IMR-90 (cell line): Measurements from ENCODE around the gene RNASE12. TPM values are rescaled to one million over a fixed set of nuclear protein-coding genes. Genes with fewer than 3 reads are reported as not detected.

ENCODE experiments used
- ATAC-seq: fragments of 200-7000 bp; cut with Tn5 transposase; 2 replicates; pipeline ENCODE4 v1.9.1; 2020; ENCODE audit warnings: low read depth, mild to moderate bottlenecking, moderate library complexity
- BruUV-seq: library from RNA; stranded (reverse); fragments of 400-500 nt; replicated peaks from 2 replicates; lab custom pipeline; 2021; lab: Mats Ljungman, UMichigan
- CTCF ChIA-PET: fragments of 300-600 bp; formaldehyde crosslinking; extraction: SDS; loops from one replicate; lab custom pipeline; 2021; ENCODE audit warnings: antibody characterized with exemption; lab: Yijun Ruan, JAX
- POLR2A ChIA-PET: fragments of 300-600 bp; sonication (Branson Sonifier 250); formaldehyde crosslinking; loops from one replicate; lab custom pipeline; 2022; ENCODE audit warnings: antibody characterized with exemption; ENCODE audit not compliant: unreplicated experiment; lab: Charles Lee
- DNase-seq: peaks from one replicate; pipeline ENCODE4 v3.0.0; 2013
- H2AFZ ChIP-seq: replicated peaks from 2 replicates; pipeline ENCODE3; 2013; ENCODE audit warnings: low read length, mild to moderate bottlenecking; ENCODE audit not compliant: poor library complexity
- H2AK5ac ChIP-seq: 2 replicates; pipeline ENCODE4 v1.6.1; 2013; ENCODE audit warnings: low read depth, low read length, inconsistent platforms
- H2AK9ac ChIP-seq: replicated peaks from 2 replicates; pipeline ENCODE3; 2013; ENCODE audit warnings: mild to moderate bottlenecking, low read depth, low read length, moderate library complexity; ENCODE audit not compliant: poor library complexity
- H2BK120ac ChIP-seq: 2 replicates; pipeline ENCODE4 v1.6.1; 2013; ENCODE audit warnings: low read depth, low read length, inconsistent platforms
- H2BK15ac ChIP-seq: 3 replicates; pipeline ENCODE4 v1.6.1; 2013; ENCODE audit warnings: low read depth, low read length, inconsistent platforms
- H2BK20ac ChIP-seq: 2 replicates; pipeline ENCODE4 v1.6.1; 2013; ENCODE audit warnings: low read depth, mild to moderate bottlenecking, inconsistent platforms, low read length, moderate library complexity
- H2BK5ac ChIP-seq: 2 replicates; pipeline ENCODE4 v1.6.1; 2013; ENCODE audit warnings: mild to moderate bottlenecking, low read depth, low read length, inconsistent platforms; ENCODE audit not compliant: poor library complexity, severe bottlenecking
- H3K14ac ChIP-seq: replicated peaks from 2 replicates; pipeline ENCODE4 v1.6.1; 2013; ENCODE audit warnings: low read depth, low read length, inconsistent platforms
- H3K18ac ChIP-seq: 2 replicates; pipeline ENCODE4 v1.6.1; 2013; ENCODE audit warnings: low read depth, low read length, control low read depth
- H3K23ac ChIP-seq: 2 replicates; pipeline ENCODE4 v1.6.1; 2013; ENCODE audit warnings: low read depth, low read length, inconsistent platforms
- H3K27ac ChIP-seq: 2 replicates; pipeline ENCODE4 v1.5.1; 2013; ENCODE audit warnings: mild to moderate bottlenecking, control low read depth, low read length; ENCODE audit not compliant: insufficient read depth
- H3K27me3 ChIP-seq: 2 replicates; pipeline ENCODE4 v1.6.1; 2013; ENCODE audit warnings: low read length; ENCODE audit not compliant: control insufficient read depth, insufficient read depth
- H3K36me3 ChIP-seq: 2 replicates; pipeline ENCODE4 v1.6.1; 2013; ENCODE audit warnings: low read length, mixed read lengths; ENCODE audit not compliant: control insufficient read depth, insufficient read depth
- H3K4ac ChIP-seq: 2 replicates; pipeline ENCODE4 v1.6.1; 2013; ENCODE audit warnings: low read depth, low read length, inconsistent platforms
- H3K4me1 ChIP-seq: 2 replicates; pipeline ENCODE4 v1.6.1; 2013; ENCODE audit warnings: low read length, mixed read lengths; ENCODE audit not compliant: control insufficient read depth, insufficient read depth
- H3K4me2 ChIP-seq: 2 replicates; pipeline ENCODE4 v1.6.1; 2013; ENCODE audit warnings: low read depth, mild to moderate bottlenecking, control low read depth, low read length, moderate library complexity
- H3K4me3 ChIP-seq: 2 replicates; pipeline ENCODE4 v1.5.1; 2013; ENCODE audit warnings: low read depth, mild to moderate bottlenecking, control low read depth, low read length, moderate library complexity; ENCODE audit not compliant: insufficient read depth
- H3K56ac ChIP-seq: 2 replicates; pipeline ENCODE4 v1.6.1; 2013; ENCODE audit warnings: low read length, inconsistent platforms; ENCODE audit not compliant: insufficient read depth; ENCODE audit errors: extremely low read depth
- H3K79me1 ChIP-seq, 2 experiments: 2 replicates each; pipeline ENCODE4 v1.6.1; 2013; ENCODE audit warnings: low read length in 2 of 2, inconsistent platforms in 1 of 2, low read depth in 1 of 2
- H3K9ac ChIP-seq: 2 replicates; pipeline ENCODE4 v1.6.1; 2013; ENCODE audit warnings: low read depth, low read length, control low read depth
- H3K9me1 ChIP-seq: 2 replicates; pipeline ENCODE4 v1.6.1; 2013; ENCODE audit warnings: low read length, inconsistent platforms; ENCODE audit not compliant: insufficient read depth
- H3K9me3 ChIP-seq: 2 replicates; pipeline ENCODE4 v1.6.1; 2013; ENCODE audit warnings: low read length; ENCODE audit not compliant: control insufficient read depth, insufficient read depth
- H4K20me1 ChIP-seq: 2 replicates; pipeline ENCODE4 v1.6.1; 2013; ENCODE audit warnings: low read length, inconsistent platforms; ENCODE audit not compliant: insufficient read depth
- H4K5ac ChIP-seq: 2 replicates; pipeline ENCODE4 v1.6.1; 2013; ENCODE audit warnings: mild to moderate bottlenecking, low read depth, low read length, control low read depth
- H4K8ac ChIP-seq, 2 experiments: 2 replicates each; pipeline ENCODE4 v1.6.1; 2013; ENCODE audit warnings: low read depth in 2 of 2, low read length in 2 of 2, control low read depth in 1 of 2, inconsistent platforms in 1 of 2
- H4K91ac ChIP-seq: 2 replicates; pipeline ENCODE4 v1.6.1; 2013; ENCODE audit warnings: low read depth, low read length, inconsistent platforms; ENCODE audit not compliant: insufficient read depth
- BHLHE40 ChIP-seq: fragments of 150-350 bp; IDR thresholded peaks from 2 replicates; pipeline ENCODE4 v1.6.1; 2016; ENCODE audit warnings: mild to moderate bottlenecking, low read depth, low read length
- CEBPB ChIP-seq: IDR thresholded peaks from 2 replicates; pipeline ENCODE4 v1.6.1; 2012; ENCODE audit warnings: low read depth, low read length, improper control_type of control experiment
- CHD1 ChIP-seq: IDR thresholded peaks from 2 replicates; pipeline ENCODE4 v1.6.1; 2012; ENCODE audit warnings: low read depth, low read length, improper control_type of control experiment
- CTCF ChIP-seq: conservative IDR thresholded peaks from 2 replicates; pipeline ENCODE4 v1.5.1; 2012; ENCODE audit warnings: mild to moderate bottlenecking, low read depth, low read length, improper control_type of control experiment
- ELK1 ChIP-seq: fragments of 150-350 bp; IDR thresholded peaks from 2 replicates; pipeline ENCODE4 v1.6.1; 2016; ENCODE audit warnings: low read depth, mild to moderate bottlenecking, low read length, moderate library complexity, borderline replicate concordance
- FOS ChIP-seq: fragments of 150-350 bp; IDR thresholded peaks from 2 replicates; pipeline ENCODE4 v1.6.1; 2016; ENCODE audit warnings: low read depth, low read length
- MAFK ChIP-seq: IDR thresholded peaks from 2 replicates; pipeline ENCODE4 v1.6.1; 2012; ENCODE audit warnings: low read depth, low read length, improper control_type of control experiment
- MAZ ChIP-seq: IDR thresholded peaks from 2 replicates; pipeline ENCODE4 v1.6.1; 2012; ENCODE audit warnings: low read depth, mild to moderate bottlenecking, low read length, improper control_type of control experiment, moderate library complexity, borderline replicate concordance
- MXI1 ChIP-seq: IDR thresholded peaks from 2 replicates; pipeline ENCODE4 v1.6.1; 2012; ENCODE audit warnings: low read depth, mild to moderate bottlenecking, low read length, moderate library complexity, borderline replicate concordance
- NFE2L2 ChIP-seq: fragments of 150-350 bp; IDR thresholded peaks from 2 replicates; pipeline ENCODE4 v1.6.1; 2016; ENCODE audit warnings: low read depth, mild to moderate bottlenecking, low read length
- POLR2A ChIP-seq: IDR thresholded peaks from 2 replicates; pipeline ENCODE4 v1.6.1; 2012; ENCODE audit warnings: mild to moderate bottlenecking, low read depth, low read length
- RAD21 ChIP-seq: IDR thresholded peaks from 2 replicates; pipeline ENCODE4 v1.6.1; 2012; ENCODE audit warnings: low read length, improper control_type of control experiment
- RCOR1 ChIP-seq: IDR thresholded peaks from 2 replicates; pipeline ENCODE4 v1.6.1; 2012; ENCODE audit warnings: mild to moderate bottlenecking, low read length, improper control_type of control experiment; ENCODE audit not compliant: insufficient replicate concordance
- RFX5 ChIP-seq: IDR thresholded peaks from 2 replicates; pipeline ENCODE4 v1.8.0; 2012; ENCODE audit warnings: low read depth, mild to moderate bottlenecking, low read length, moderate library complexity
- SMC3 ChIP-seq: fragments of 150-350 bp; IDR thresholded peaks from 2 replicates; pipeline ENCODE4 v1.6.1; 2016; ENCODE audit warnings: low read depth, mild to moderate bottlenecking, antibody characterized with exemption, low read length, moderate library complexity
- USF2 ChIP-seq: fragments of 150-350 bp; IDR thresholded peaks from 2 replicates; pipeline ENCODE4 v1.6.1; 2017; ENCODE audit warnings: mild to moderate bottlenecking, antibody characterized with exemption, low read length, low read depth
- WGBS, 2 experiments: methylation state at CpG; one replicate each; pipeline versions ENCODE4 v1.1.5 to v1.1.7; 2013; ENCODE audit warnings: missing lambda C conversion rate in 2 of 2; ENCODE audit not compliant: insufficient read length in 1 of 2; ENCODE audit errors: extremely low coverage in 2 of 2; 5-methylcytosine and 5-hydroxymethylcytosine counted together
- dilution Hi-C: fragments of 300-500 bp; cut with HindIII; formaldehyde crosslinking; loops from one replicate; pipeline ENCODE4 v1.14.3; 2018; ENCODE audit warnings: low sequenced_read_pairs; ENCODE audit not compliant: unreplicated experiment
- in situ Hi-C: fragments of 300-500 bp; cut with MboI; formaldehyde crosslinking; loops from 3 replicates; pipeline ENCODE4 v1.14.3; 2019; ENCODE audit warnings: low sequenced_read_pairs, inconsistent platforms, mixed read lengths
- intact Hi-C: fragments of 100-400 bp; cut with micrococcal nuclease; formaldehyde crosslinking; loops from 2 replicates; pipeline ENCODE4 v1.10.0; 2022
- polyA plus RNA-seq, 3 experiments: library from polyadenylated mRNA; depleted of rRNA; stranded (reverse); fragments of >200 nt; gene quantifications; 2 replicates each; pipeline ENCODE4 v1.2.3, GENCODE V29; 2012; ENCODE audit warnings: low replicate concordance in 1 of 3
- total RNA-seq: library from RNA; depleted of rRNA; stranded (reverse); fragments of >200 nt; gene quantifications from 2 replicates; pipeline ENCODE4 v1.2.3, GENCODE V29; 2012

Gene RNASE12
- total and polyA plus RNA-seq, 2 of the 4 experiments (the other 2 are of a cell fraction), result not detected

- Histone ChIP-seq H3K9me3 (no peaks in the 10 kb centered on the region), H3K14ac (no peak overlapping the region), H3K56ac (no peak overlapping the region), H3K23ac (no peak overlapping the region), H2BK120ac (no peak overlapping the region), H3K4me3 (no peak overlapping the region), H4K8ac (no peak overlapping the region), H2AK9ac (no peak overlapping the region), H4K91ac (no peak overlapping the region), H3K27ac (no peak overlapping the region), H4K20me1 (no peaks in the 10 kb centered on the region), H3K4ac (no peak overlapping the region), H3K4me2 (no peak overlapping the region), H3K27me3 (no peaks in the 10 kb centered on the region), H3K9ac (no peak overlapping the region), H3K36me3 (no peaks in the 10 kb centered on the region), H4K5ac (no peak overlapping the region), H3K9me1 (no peaks in the 10 kb centered on the region), H2BK15ac (no peak overlapping the region), H3K79me1 (no peaks in the 10 kb centered on the region), H2BK5ac (no peak overlapping the region), H3K4me1 (no peaks in the 10 kb centered on the region), H2AFZ (no peak overlapping the region), H3K18ac (no peak overlapping the region), H2AK5ac (no peak overlapping the region), H2BK20ac (no peak overlapping the region)
- no peak for TF ChIP-seq MAZ
- TF ChIP-seq RAD21, result no peak
- TF ChIP-seq FOS, result no peak
- no peak for TF ChIP-seq RFX5
- no peak for TF ChIP-seq CEBPB
- no peak for TF ChIP-seq BHLHE40
- no peak for TF ChIP-seq CTCF
- no peak for TF ChIP-seq CHD1
- TF ChIP-seq MAFK, result no peak
- no peak for TF ChIP-seq SMC3
- TF ChIP-seq NFE2L2, result no peak
- TF ChIP-seq MXI1, result no peak
- TF ChIP-seq USF2, result no peak
- TF ChIP-seq POLR2A, result no peak
- TF ChIP-seq ELK1, result no peak
- TF ChIP-seq RCOR1, result no peak
- in situ Hi-C loops (no loop called here), dilution Hi-C loops (no loop called here), intact Hi-C loops (no loop called here)
- ChIA-PET POLR2A (no interaction called here), CTCF (no interaction called here)
- no CpG with 5 or more reads among the region's 1 CpG for WGBS, 2 experiments
- ATAC-seq (no peak), DNase-seq (no peak)
- BruUV-seq, result no TSS peak
Measured at GRCh38 chr14:20563971-20564370, 27.2 kb downstream of the RNASE12 start.
